Keratinocyte (primary cell): ENCODE results near the gene BHLHE23. TPM values are rescaled to one million over a fixed set of nuclear protein-coding genes. Genes with fewer than 3 reads are reported as not detected.

Source experiments
- DNase-seq: peaks from one replicate; pipeline ENCODE4 v3.0.0-alpha.2; 2011; ENCODE audit warnings: low read depth, missing footprints, low spot score
- FAIRE-seq: peaks from 2 replicates; lab custom pipeline; 2011; peaks lifted over from hg19 to GRCh38; lab: Jason Lieb, UNC
- H2AFZ ChIP-seq: 2 replicates; pipeline ENCODE4 v1.6.0; 2012; ENCODE audit warnings: low read length, control low read depth, inconsistent platforms; ENCODE audit not compliant: control insufficient read depth
- H3K27ac ChIP-seq: 2 replicates; pipeline ENCODE4 v1.5.1; 2011; ENCODE audit warnings: low read length; ENCODE audit not compliant: control insufficient read depth, insufficient read depth
- H3K27me3 ChIP-seq: 3 replicates; pipeline ENCODE4 v1.6.0; 2011; ENCODE audit warnings: low read length; ENCODE audit not compliant: control insufficient read depth, insufficient read depth; ENCODE audit errors: extremely low read depth
- H3K36me3 ChIP-seq, 2 experiments: 2 replicates in 1 of 2; 3 replicates in 1 of 2; pipeline ENCODE4 v1.5.1; 2011; ENCODE audit warnings: low read length in 2 of 2, mild to moderate bottlenecking in 1 of 2; ENCODE audit not compliant: control insufficient read depth in 2 of 2, insufficient read depth in 2 of 2; ENCODE audit errors: extremely low read depth in 1 of 2
- H3K4me1 ChIP-seq: 3 replicates; pipeline ENCODE4 v1.5.1; 2011; ENCODE audit warnings: low read length; ENCODE audit not compliant: control insufficient read depth, insufficient read depth; ENCODE audit errors: extremely low read depth
- H3K4me2 ChIP-seq: 3 replicates; pipeline ENCODE4 v1.6.0; 2011; ENCODE audit warnings: low read depth, low read length; ENCODE audit not compliant: control insufficient read depth, insufficient read depth; ENCODE audit errors: extremely low read depth
- H3K4me3 ChIP-seq, 3 experiments: fragments of 200-600 bp in 1 of 3; sonication (generic) in 1 of 3; 2 replicates in 2 of 3; 3 replicates in 1 of 3; pipeline ENCODE4 v1.5.1; 2011 to 2016; ENCODE audit warnings: low read length in 3 of 3, mild to moderate bottlenecking in 3 of 3, control low read depth in 2 of 3, inconsistent platforms in 1 of 3, low read depth in 1 of 3, mixed read lengths in 1 of 3, mixed run types in 1 of 3, moderate library complexity in 1 of 3; ENCODE audit not compliant: control insufficient read depth in 2 of 3, insufficient read depth in 2 of 3; ENCODE audit errors: extremely low read depth in 1 of 3
- H3K79me2 ChIP-seq: 2 replicates; pipeline ENCODE4 v1.6.0; 2012; ENCODE audit warnings: low read length; ENCODE audit not compliant: control insufficient read depth, insufficient read depth
- H3K9ac ChIP-seq: 3 replicates; pipeline ENCODE4 v1.6.0; 2011; ENCODE audit warnings: low read length; ENCODE audit not compliant: control insufficient read depth, insufficient read depth; ENCODE audit errors: extremely low read depth
- H3K9me1 ChIP-seq: 3 replicates; pipeline ENCODE4 v1.6.0; 2011; ENCODE audit warnings: low read length; ENCODE audit not compliant: control insufficient read depth, insufficient read depth; ENCODE audit errors: extremely low read depth
- H3K9me3 ChIP-seq: 2 replicates; pipeline ENCODE4 v1.5.1; 2012; ENCODE audit warnings: low read depth, low read length; ENCODE audit not compliant: control insufficient read depth
- H4K20me1 ChIP-seq: 3 replicates; pipeline ENCODE4 v1.6.0; 2011; ENCODE audit warnings: low read length; ENCODE audit not compliant: control insufficient read depth, insufficient read depth; ENCODE audit errors: extremely low read depth
- EZH2 ChIP-seq: IDR thresholded peaks from one replicate; pipeline ENCODE4 v1.6.1; 2012; ENCODE audit warnings: inconsistent platforms, mild to moderate bottlenecking, low read length, moderate library complexity
- dilution Hi-C: fragments of 300-500 bp; cut with MboI; formaldehyde crosslinking; loops from one replicate; pipeline ENCODE4 v1.7.0; 2020; ENCODE audit warnings: low sequenced_read_pairs; ENCODE audit not compliant: extremely low pct_ligation_motif_present
- polyA plus RNA-seq, 5 experiments: library from polyadenylated mRNA; depleted of rRNA in 3 of 5; stranded (reverse) in 3 of 5; stranded (forward) in 1 of 5; unstranded in 1 of 5; fragments of >200 nt; gene quantifications; 1 replicate in 1 of 5; 2 replicates in 3 of 5; 3 replicates in 1 of 5; pipeline versions ENCODE4 v1.2.1 to v1.2.3, GENCODE V29; 2011 to 2012; ENCODE audit warnings: missing spikeins in 2 of 5, low read depth in 1 of 5, low replicate concordance in 1 of 5
- TF ChIP-seq, protein P1 (sequence below), 3 experiments: IDR thresholded peaks in 1 of 3; conservative IDR thresholded peaks in 1 of 3; optimal IDR thresholded peaks in 1 of 3; 2 replicates in 2 of 3; 3 replicates in 1 of 3; pipeline versions ENCODE3 to v1.5.1; 2011; ENCODE audit warnings: low read length in 3 of 3, mild to moderate bottlenecking in 3 of 3, moderate library complexity in 2 of 3, control low read depth in 1 of 3, inconsistent platforms in 1 of 3; ENCODE audit not compliant: insufficient read depth in 2 of 3; ENCODE audit errors: extremely low read depth in 1 of 3

Gene BHLHE23
- polyA plus RNA-seq, 1 donor (not counting 4 experiments of a cell fraction or from before 2014, with no cell fraction given), result not detected

DNA sequence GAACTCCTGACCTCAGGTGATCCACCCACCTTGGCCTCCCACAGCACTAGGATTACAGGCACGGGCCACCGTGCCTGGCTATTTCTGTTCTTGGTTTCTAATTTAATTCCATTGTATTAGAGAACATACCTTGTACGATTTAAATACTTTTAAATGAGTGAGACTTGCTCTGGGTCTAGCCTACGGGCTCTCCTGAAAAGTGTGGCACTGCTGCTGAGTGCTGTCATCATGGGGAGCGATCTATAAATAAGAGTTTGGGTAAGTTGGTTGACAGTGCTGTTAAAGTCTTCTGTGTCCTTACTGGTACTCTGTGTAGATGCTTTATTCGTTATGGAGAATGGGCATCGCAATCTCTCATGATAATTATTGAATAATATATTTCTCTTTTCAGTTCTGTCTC, 35.0 kb upstream of the BHLHE23 start:
- H3K4me3 ChIP-seq, result no peak overlapping the region
- TF ChIP-seq EZH2, result no peak
- TF ChIP-seq, protein P1, sequence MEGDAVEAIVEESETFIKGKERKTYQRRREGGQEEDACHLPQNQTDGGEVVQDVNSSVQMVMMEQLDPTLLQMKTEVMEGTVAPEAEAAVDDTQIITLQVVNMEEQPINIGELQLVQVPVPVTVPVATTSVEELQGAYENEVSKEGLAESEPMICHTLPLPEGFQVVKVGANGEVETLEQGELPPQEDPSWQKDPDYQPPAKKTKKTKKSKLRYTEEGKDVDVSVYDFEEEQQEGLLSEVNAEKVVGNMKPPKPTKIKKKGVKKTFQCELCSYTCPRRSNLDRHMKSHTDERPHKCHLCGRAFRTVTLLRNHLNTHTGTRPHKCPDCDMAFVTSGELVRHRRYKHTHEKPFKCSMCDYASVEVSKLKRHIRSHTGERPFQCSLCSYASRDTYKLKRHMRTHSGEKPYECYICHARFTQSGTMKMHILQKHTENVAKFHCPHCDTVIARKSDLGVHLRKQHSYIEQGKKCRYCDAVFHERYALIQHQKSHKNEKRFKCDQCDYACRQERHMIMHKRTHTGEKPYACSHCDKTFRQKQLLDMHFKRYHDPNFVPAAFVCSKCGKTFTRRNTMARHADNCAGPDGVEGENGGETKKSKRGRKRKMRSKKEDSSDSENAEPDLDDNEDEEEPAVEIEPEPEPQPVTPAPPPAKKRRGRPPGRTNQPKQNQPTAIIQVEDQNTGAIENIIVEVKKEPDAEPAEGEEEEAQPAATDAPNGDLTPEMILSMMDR (optimal IDR thresholded peaks at IDR 0.05 in 1 of 3, IDR thresholded peaks at IDR 0.05 in 1 of 3, conservative IDR thresholded peaks at IDR 0.05 in 1 of 3; ENCODE audit: extremely low read depth in 1 of 3, insufficient read depth in 2 of 3, low read length in 3 of 3), result no peak
- H2AFZ ChIP-seq, result no peak overlapping the region
- H3K4me2 ChIP-seq, result no peak overlapping the region
- no peaks in the 10 kb centered on the region for H4K20me1 ChIP-seq
- FAIRE-seq (no peak), DNase-seq (no peak)
- dilution Hi-C loops, result no loop called here
- no peak overlapping the region for H3K9ac ChIP-seq
- H3K4me1 ChIP-seq, result no peaks in the 10 kb centered on the region
- H3K9me1 ChIP-seq, result no peaks in the 10 kb centered on the region
- H3K9me3 ChIP-seq, result no peaks in the 10 kb centered on the region
- peaks cover 6% of the 10 kb centered on the region for H3K27me3 ChIP-seq
- H3K27ac ChIP-seq, result no peak overlapping the region
- H3K79me2 ChIP-seq, result no peaks in the 10 kb centered on the region
- H3K36me3 ChIP-seq, result no peaks in the 10 kb centered on the region

DNA sequence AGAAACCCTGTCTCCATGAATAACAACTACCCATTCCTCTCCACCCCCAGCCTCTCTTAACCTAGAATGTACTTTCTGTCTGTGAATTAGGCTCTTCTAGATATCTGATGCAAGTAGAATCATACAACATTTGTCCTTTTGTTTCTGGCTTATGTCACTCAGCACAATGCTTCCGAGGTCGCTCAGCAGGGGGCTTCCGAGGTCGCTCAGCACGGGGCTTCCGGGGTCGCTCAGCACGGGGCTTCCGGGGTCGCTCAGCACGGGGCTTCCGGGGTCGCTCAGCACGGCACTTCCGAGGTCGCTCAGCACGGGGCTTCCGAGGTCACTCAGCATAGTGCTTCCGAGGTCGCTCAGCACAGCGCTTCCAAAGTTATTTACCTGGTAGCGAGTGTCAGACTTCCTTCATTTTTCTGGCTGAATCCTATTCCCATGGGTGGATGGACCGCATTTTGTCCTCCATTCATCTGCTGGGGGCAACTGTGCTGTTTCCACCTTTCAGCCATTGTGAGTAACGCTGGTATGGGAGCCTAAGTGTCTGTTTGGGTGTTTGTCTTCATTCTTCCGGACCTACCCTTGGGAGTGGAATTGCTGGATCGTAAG, 31.0 kb upstream of the BHLHE23 start:
- DNase-seq, result no peak
- H3K79me2 ChIP-seq, result no peaks in the 10 kb centered on the region
- no peak overlapping the region for H3K9ac ChIP-seq
- H3K36me3 ChIP-seq, result no peaks in the 10 kb centered on the region
- no peak for TF ChIP-seq EZH2
- TF ChIP-seq, protein P1 (optimal IDR thresholded peaks at IDR 0.05 in 1 of 3, IDR thresholded peaks at IDR 0.05 in 1 of 3, conservative IDR thresholded peaks at IDR 0.05 in 1 of 3; ENCODE audit: extremely low read depth in 1 of 3, insufficient read depth in 2 of 3, low read length in 3 of 3), result no peak
- H3K4me3 ChIP-seq, result no peak overlapping the region
- no peaks in the 10 kb centered on the region for H3K9me3 ChIP-seq
- dilution Hi-C loops, result no loop called here
- no peaks in the 10 kb centered on the region for H3K9me1 ChIP-seq
- H3K27ac ChIP-seq, result no peak overlapping the region
- H4K20me1 ChIP-seq, result no peaks in the 10 kb centered on the region
- H2AFZ ChIP-seq, result no peak overlapping the region
- FAIRE-seq, result no peak
- H3K4me1 ChIP-seq, result no peaks in the 10 kb centered on the region
- no peak overlapping the region for H3K4me2 ChIP-seq
- peaks cover 26% of the 10 kb centered on the region for H3K27me3 ChIP-seq
